MM.1S (cell line): ENCODE data around the gene TERC.

Experiments used
- DNase-seq: peaks from one replicate; pipeline ENCODE4 v3.0.0-alpha.2; 2015
- H2AFZ ChIP-seq: fragments of 300-600 bp; sonication (generic); 2 replicates; pipeline ENCODE4 v1.6.0; 2016; ENCODE audit warnings: antibody characterized with exemption, low read length
- H3F3A ChIP-seq: fragments of 300-600 bp; sonication (generic); 2 replicates; pipeline ENCODE4 v1.6.1; 2016; ENCODE audit warnings: mild to moderate bottlenecking, antibody characterized with exemption, low read length, moderate library complexity, mixed read lengths; ENCODE audit not compliant: insufficient read depth
- H3K27ac ChIP-seq: fragments of 300-600 bp; sonication (generic); 2 replicates; pipeline ENCODE4 v1.5.1; 2016; ENCODE audit warnings: mild to moderate bottlenecking, low read length
- H3K27me3 ChIP-seq: fragments of 300-600 bp; sonication (generic); replicated peaks from 2 replicates; pipeline ENCODE4 v1.6.0; 2016; ENCODE audit warnings: low read length; ENCODE audit not compliant: insufficient read depth
- H3K36me3 ChIP-seq: fragments of 300-600 bp; sonication (generic); replicated peaks from 2 replicates; pipeline ENCODE4 v1.6.1; 2016; ENCODE audit warnings: mild to moderate bottlenecking, low read length, mixed read lengths; ENCODE audit not compliant: insufficient read depth
- H3K4me1 ChIP-seq: fragments of 300-600 bp; sonication (generic); 2 replicates; pipeline ENCODE4 v1.6.1; 2016; ENCODE audit warnings: low read length, mixed read lengths
- H3K4me2 ChIP-seq: fragments of 300-600 bp; sonication (generic); 2 replicates; pipeline ENCODE4 v1.6.0; 2016; ENCODE audit warnings: low read depth, low read length
- H3K4me3 ChIP-seq: fragments of 300-600 bp; sonication (generic); 2 replicates; pipeline ENCODE4 v1.5.1; 2016; ENCODE audit warnings: low read length, mixed read lengths
- H3K79me2 ChIP-seq: fragments of 300-600 bp; sonication (generic); 2 replicates; pipeline ENCODE4 v1.6.1; 2016; ENCODE audit warnings: mixed run types, low read length, mixed read lengths
- H3K9ac ChIP-seq: fragments of 300-600 bp; sonication (generic); 2 replicates; pipeline ENCODE4 v1.6.1; 2016; ENCODE audit warnings: low read length, mixed read lengths
- H3K9me2 ChIP-seq: fragments of 300-600 bp; sonication (generic); replicated peaks from 2 replicates; pipeline ENCODE4 v1.6.1; 2016; ENCODE audit warnings: mild to moderate bottlenecking, low read length, mixed read lengths; ENCODE audit not compliant: insufficient read depth
- H3K9me3 ChIP-seq: fragments of 300-600 bp; sonication (generic); replicated peaks from 2 replicates; pipeline ENCODE4 v1.6.1; 2016; ENCODE audit warnings: mild to moderate bottlenecking, low read length, mixed read lengths; ENCODE audit not compliant: insufficient read depth
- H4K20me1 ChIP-seq: fragments of 300-600 bp; sonication (generic); 2 replicates; pipeline ENCODE4 v1.6.1; 2016; ENCODE audit warnings: mild to moderate bottlenecking, low read length, moderate library complexity, mixed read lengths; ENCODE audit not compliant: insufficient read depth
- EZH2 ChIP-seq: fragments of 300-600 bp; sonication (generic); optimal IDR thresholded peaks from 2 replicates; pipeline ENCODE3; 2017; ENCODE audit warnings: low read depth, mild to moderate bottlenecking, antibody characterized with exemption, low read length, mixed read lengths
- EZH2phosphoT487 ChIP-seq: fragments of 300-600 bp; sonication (generic); IDR thresholded peaks from 2 replicates; pipeline ENCODE4 v1.6.1; 2018; ENCODE audit warnings: antibody characterized with exemption, low read length
- TF ChIP-seq, protein P1 (sequence below): fragments of 300-600 bp; sonication (generic); IDR thresholded peaks from 2 replicates; pipeline ENCODE4 v1.5.1; 2016; ENCODE audit warnings: antibody characterized with exemption, low read length, mixed read lengths

TERC gene

DNA sequence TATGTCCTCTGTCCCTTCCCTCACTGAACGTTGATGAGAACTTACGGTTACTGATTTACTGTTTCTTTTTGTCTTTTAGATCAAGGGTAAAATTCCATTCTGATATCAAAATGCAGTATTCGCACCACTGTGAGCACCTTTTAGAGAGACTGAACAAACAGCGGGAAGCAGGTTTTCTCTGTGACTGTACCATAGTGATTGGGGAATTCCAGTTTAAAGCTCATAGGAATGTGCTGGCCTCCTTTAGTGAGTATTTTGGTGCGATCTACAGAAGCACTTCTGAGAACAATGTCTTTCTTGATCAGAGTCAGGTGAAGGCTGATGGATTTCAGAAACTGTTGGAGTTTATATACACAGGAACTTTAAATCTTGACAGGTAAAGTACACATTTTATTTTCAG lies 9.3 kb upstream of the TERC start:
- peak overlapping the region; percentile 95 for H3K9ac ChIP-seq
- peak overlapping the region; percentile 95; the same call in 1 of the 2 replicates for H3K27ac ChIP-seq
- TF ChIP-seq EZH2 (no peak), EZH2phosphoT487 (no peak)
- TF ChIP-seq, protein P1, sequence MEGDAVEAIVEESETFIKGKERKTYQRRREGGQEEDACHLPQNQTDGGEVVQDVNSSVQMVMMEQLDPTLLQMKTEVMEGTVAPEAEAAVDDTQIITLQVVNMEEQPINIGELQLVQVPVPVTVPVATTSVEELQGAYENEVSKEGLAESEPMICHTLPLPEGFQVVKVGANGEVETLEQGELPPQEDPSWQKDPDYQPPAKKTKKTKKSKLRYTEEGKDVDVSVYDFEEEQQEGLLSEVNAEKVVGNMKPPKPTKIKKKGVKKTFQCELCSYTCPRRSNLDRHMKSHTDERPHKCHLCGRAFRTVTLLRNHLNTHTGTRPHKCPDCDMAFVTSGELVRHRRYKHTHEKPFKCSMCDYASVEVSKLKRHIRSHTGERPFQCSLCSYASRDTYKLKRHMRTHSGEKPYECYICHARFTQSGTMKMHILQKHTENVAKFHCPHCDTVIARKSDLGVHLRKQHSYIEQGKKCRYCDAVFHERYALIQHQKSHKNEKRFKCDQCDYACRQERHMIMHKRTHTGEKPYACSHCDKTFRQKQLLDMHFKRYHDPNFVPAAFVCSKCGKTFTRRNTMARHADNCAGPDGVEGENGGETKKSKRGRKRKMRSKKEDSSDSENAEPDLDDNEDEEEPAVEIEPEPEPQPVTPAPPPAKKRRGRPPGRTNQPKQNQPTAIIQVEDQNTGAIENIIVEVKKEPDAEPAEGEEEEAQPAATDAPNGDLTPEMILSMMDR = no peak
- H3K4me2 ChIP-seq = peak overlapping the region; percentile 79
- H2AFZ ChIP-seq = no peak overlapping the region
- H3K9me2 ChIP-seq = no peaks in the 10 kb centered on the region
- H3K9me3 ChIP-seq = no peaks in the 10 kb centered on the region
- H3F3A ChIP-seq = peaks cover 33% of the 10 kb centered on the region
- DNase-seq = no peak
- no peaks in the 10 kb centered on the region for H3K27me3 ChIP-seq
- H3K4me1 ChIP-seq = peaks cover 18% of the 10 kb centered on the region
- peaks cover 56% of the 10 kb centered on the region for H3K79me2 ChIP-seq
- H4K20me1 ChIP-seq = peaks cover 5% of the 10 kb centered on the region; the same call in 1 of the 2 replicates
- peaks cover 9% of the 10 kb centered on the region; the same call in 1 of the 2 replicates for H3K36me3 ChIP-seq
- peak overlapping the region; percentile 88 for H3K4me3 ChIP-seq

DNA sequence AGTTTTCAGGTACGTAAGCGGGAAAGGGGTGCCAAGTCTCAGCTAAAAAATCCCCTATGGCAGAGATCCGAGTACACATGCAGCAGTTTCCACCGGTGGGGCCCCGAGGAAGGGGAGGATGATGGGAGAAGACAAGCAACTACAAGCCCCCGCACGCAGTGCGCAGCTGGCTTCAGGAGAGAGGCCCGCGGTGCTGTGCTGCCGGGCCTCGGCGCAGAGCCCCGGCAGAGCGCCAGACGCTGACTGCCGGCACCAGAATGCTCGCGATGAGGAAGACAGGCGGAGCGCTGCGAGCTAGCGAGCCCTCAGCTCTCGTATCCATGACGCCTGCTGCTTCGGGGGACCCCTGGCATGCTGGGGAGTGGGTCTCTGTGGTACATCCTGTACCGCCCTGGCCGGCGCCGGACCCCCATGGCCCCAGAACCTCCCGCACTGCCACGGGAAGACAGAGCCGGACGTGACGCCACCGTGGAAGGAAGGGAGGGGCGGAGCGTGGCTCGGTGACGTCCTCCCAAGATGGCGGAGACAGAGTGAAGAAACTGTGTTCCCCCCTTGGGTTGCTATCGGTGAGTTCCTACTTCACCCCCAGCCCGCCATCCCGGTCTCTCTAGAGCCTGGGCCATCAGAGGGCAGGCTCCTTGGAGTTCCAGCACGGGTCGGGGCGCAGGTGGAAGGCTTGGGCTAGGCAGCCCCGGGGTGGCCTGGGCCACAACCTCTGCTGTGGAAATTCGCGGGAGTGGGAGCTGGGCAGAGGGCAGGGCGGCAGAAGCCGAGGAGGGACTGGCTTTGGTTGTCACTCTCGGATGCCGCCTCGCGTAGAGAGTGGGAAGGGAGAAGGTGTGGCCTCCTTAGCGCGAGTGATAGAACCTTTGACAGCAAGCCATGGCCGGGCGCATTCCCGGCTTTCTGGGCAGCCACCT lies 8.3 kb upstream of the TERC start, which contains the start of gene MYNN:
Gene MYNN (plus strand): TSS at position 500 of the 920 bp plus-strand sequence. CDS start 900 bp downstream, outside the sequence.
- H3K9me2 ChIP-seq = no peaks in the 10 kb centered on the region
- H3K79me2 ChIP-seq = peaks cover 47% of the 10 kb centered on the region
- DNase-seq = peak; percentile 95
- peak within 1 kb of the TSS; percentile 79 for H3K4me2 ChIP-seq
- H3K9me3 ChIP-seq = no peaks in the 10 kb centered on the region
- peak within 1 kb of the TSS; percentile 95 for H3K27ac ChIP-seq
- H3K27me3 ChIP-seq = no peaks in the 10 kb centered on the region
- peaks cover 5% of the 10 kb centered on the region; the same call in 1 of the 2 replicates for H4K20me1 ChIP-seq
- peaks cover 6% of the 10 kb centered on the region; the same call in 1 of the 2 replicates for H3K36me3 ChIP-seq
- no peak for TF ChIP-seq EZH2
- TF ChIP-seq, protein P1 = peak; percentile 32; the same call in 1 of the 2 replicates
- H3F3A ChIP-seq = peaks cover 33% of the 10 kb centered on the region
- peaks cover 18% of the 10 kb centered on the region for H3K4me1 ChIP-seq
- H3K9ac ChIP-seq = peak within 1 kb of the TSS; percentile 95
- peak within 1 kb of the TSS; percentile 88 for H3K4me3 ChIP-seq
- peak within 1 kb of the TSS; percentile 88 for H2AFZ ChIP-seq

GRCh38 chr3:169772305-169772896 lies 7.5 kb upstream of the TERC start:
- Histone ChIP-seq H3K9ac (peak overlapping the region; percentile 95), H3K4me3 (peak overlapping the region; percentile 88), H4K20me1 (peaks cover 5% of the 10 kb centered on the region; the same call in 1 of the 2 replicates), H3K9me2 (no peaks in the 10 kb centered on the region), H3K79me2 (peaks cover 40% of the 10 kb centered on the region), H3F3A (peaks cover 40% of the 10 kb centered on the region), H3K36me3 (peaks cover 6% of the 10 kb centered on the region; the same call in 1 of the 2 replicates), H3K4me2 (peak overlapping the region; percentile 79), H3K27me3 (0 out of 2 replicates have a peak, but pooled peaks cover under 1% of the 10 kb centered on the region), H3K4me1 (peaks cover 18% of the 10 kb centered on the region), H2AFZ (peak overlapping the region; percentile 88), H3K9me3 (no peaks in the 10 kb centered on the region), H3K27ac (peak overlapping the region; percentile 95)
- TF ChIP-seq EZH2 (no peak), EZH2phosphoT487 (no peak)
- TF ChIP-seq, protein P1 = no peak
- peak; percentile 87 for DNase-seq
